ENCODE measurements around the gene TMC8.

Gene TMC8

GRCh38 chr17:78125138-78125913 lies 5.2 kb upstream of the TMC8 start:
- DNase-seq, result no peak

GRCh38 chr17:78125976-78126894 lies 4.3 kb upstream of the TMC8 start:
- DNase-seq, result no peak

GRCh38 chr17:78126895-78127238 lies 3.7 kb upstream of the TMC8 start:
- DNase-seq, result no peak

- no peak for DNase-seq
Observed at GRCh38 chr17:78127239-78127887, 3.2 kb upstream of the TMC8 start.

GRCh38 chr17:78127888-78128550 lies 2.6 kb upstream of the TMC8 start:
- DNase-seq, result no peak

GRCh38 chr17:78128551-78129350 lies 1.8 kb upstream of the TMC8 start, which contains the start of gene TMC6:
TMC6 (minus strand) TSS chr17:78128755; CDS start chr17:78126832, 1,923 bp downstream.
- no peak for DNase-seq

- no peak for DNase-seq
Observed at GRCh38 chr17:78129351-78130089, 1.1 kb upstream of the TMC8 start.

- no peak for DNase-seq
Observed at GRCh38 chr17:78130090-78130436, 508 bp upstream of the TMC8 start.

- no peak for DNase-seq
Observed at GRCh38 chr17:78131172-78132083, 857 bp downstream of the TMC8 start.

GRCh38 chr17:78132084-78132676 lies 1.6 kb downstream of the TMC8 start:
- DNase-seq, result no peak

- no peak for DNase-seq
Observed at GRCh38 chr17:78132767-78133178, 2.2 kb downstream of the TMC8 start.

GRCh38 chr17:78133179-78133951 lies 2.8 kb downstream of the TMC8 start:
- DNase-seq, result no peak

GRCh38 chr17:78133971-78134898 lies 3.7 kb downstream of the TMC8 start:
- no peak for DNase-seq

- no peak for DNase-seq
Observed at GRCh38 chr17:78134899-78135385, 4.4 kb downstream of the TMC8 start.

GRCh38 chr17:78135858-78136500 lies 5.4 kb downstream of the TMC8 start:
- DNase-seq, result no peak

- peak; percentile 40 for DNase-seq
Observed at GRCh38 chr17:78137392-78138203, 7.0 kb downstream of the TMC8 start.
